Esophagus muscularis mucosa (tissue), 3 donors: Measurements from ENCODE around the gene TMEM59.

Source experiments
- CTCF ChIP-seq, 3 experiments: fragments of 200-600 bp in 2 of 3; fragments of 450-650 bp in 1 of 3; sonication (generic) in 2 of 3; IDR thresholded peaks; one replicate each; pipeline ENCODE4 v1.5.1; 2017 to 2019; ENCODE audit warnings: antibody characterized with exemption in 3 of 3, mild to moderate bottlenecking in 2 of 3, moderate library complexity in 1 of 3
- POLR2AphosphoS5 ChIP-seq, 2 donors: sonication (generic); formaldehyde crosslinking; IDR thresholded peaks; one replicate each; pipeline ENCODE4 v1.6.1; 2017; ENCODE audit warnings: antibody characterized with exemption in 2 of 2

DNA sequence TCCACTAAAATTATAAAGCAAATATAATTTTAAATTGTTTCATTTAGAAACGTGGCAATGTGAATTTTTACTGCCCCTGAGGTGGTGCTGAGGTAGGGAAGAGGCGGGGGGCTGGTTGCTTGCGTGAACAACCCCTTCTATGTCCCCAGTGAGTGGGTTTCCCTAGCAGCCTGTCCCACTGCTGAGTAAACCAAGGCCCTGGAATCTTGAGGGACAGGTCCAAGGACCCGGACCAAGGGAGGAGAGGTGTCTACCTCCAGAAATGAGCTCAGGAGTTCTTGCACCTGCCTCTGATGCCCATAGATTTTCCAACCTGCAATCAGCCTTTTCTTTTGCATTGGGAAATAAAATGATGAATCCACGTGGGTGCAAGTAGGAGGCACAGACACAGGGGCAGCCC is 34.4 kb downstream of the TMEM59 start:
- TF ChIP-seq CTCF (IDR thresholded peaks at IDR 0.05): no peak
- TF ChIP-seq POLR2AphosphoS5 (IDR thresholded peaks at IDR 0.05): no peak
